Testis (tissue), 3 donors: ENCODE results near the gene NLGN1. TPM values are rescaled to one million over a fixed set of nuclear protein-coding genes. Genes with fewer than 3 reads are reported as not detected.

Experiments
- DNase-seq: peaks from one replicate; pipeline ENCODE4 v3.0.0-alpha.2; 2019
- H3K27ac ChIP-seq, 2 donors: fragments of 200-600 bp; sonication (generic); one replicate each; pipeline ENCODE4 v1.5.1; 2019
- H3K27me3 ChIP-seq: fragments of 200-600 bp; sonication (generic); one replicate; pipeline ENCODE4 v1.5.1; 2019
- H3K36me3 ChIP-seq: fragments of 200-600 bp; sonication (generic); one replicate; pipeline ENCODE4 v1.5.1; 2017; ENCODE audit warnings: low read depth; ENCODE audit errors: missing control alignments
- H3K4me1 ChIP-seq: fragments of 200-600 bp; sonication (generic); one replicate; pipeline ENCODE4 v1.5.1; 2019
- H3K4me3 ChIP-seq, 2 donors: fragments of 200-600 bp; sonication (generic); one replicate each; pipeline ENCODE4 v1.5.1; 2017 to 2019
- H3K9me3 ChIP-seq: fragments of 200-600 bp; sonication (generic); one replicate; pipeline ENCODE4 v1.5.1; 2017
- CTCF ChIP-seq, 3 experiments: fragments of 450-650 bp in 2 of 3; fragments of 200-600 bp in 1 of 3; sonication (generic) in 1 of 3; IDR thresholded peaks; one replicate each; pipeline ENCODE4 v1.5.1; 2016 to 2019; ENCODE audit warnings: antibody characterized with exemption in 3 of 3, mild to moderate bottlenecking in 2 of 3, moderate library complexity in 1 of 3
- POLR2A ChIP-seq: fragments of 450-650 bp; IDR thresholded peaks from one replicate; pipeline ENCODE4 v1.6.1; 2017; ENCODE audit warnings: antibody characterized with exemption, mild to moderate bottlenecking, moderate library complexity
- WGBS, 2 donors: methylation state at CpG; one replicate each; pipeline ENCODE4 v1.1.5; 2018; 5-methylcytosine and 5-hydroxymethylcytosine counted together
- intact Hi-C: fragments of 100-400 bp; cut with DNase I; formaldehyde crosslinking; loops from one replicate; pipeline ENCODE4 v1.15.1; 2023; ENCODE audit warnings: low total_unique reads
- polyA plus RNA-seq: library from polyadenylated mRNA; stranded (reverse); fragments of 350-450 nt; fragmentation: Illumina TruSeq; extraction: RNeasy Lipid Tissue Mini Kit (QIAGEN cat#74804); gene quantifications from one replicate; pipeline ENCODE4 v1.2.3, GENCODE V29; 2014; ENCODE audit warnings: low read depth, low replicate concordance; ENCODE audit not compliant: insufficient read depth
- total RNA-seq, 2 donors: library from RNA; depleted of rRNA; stranded (reverse); fragments of >200 nt; gene quantifications; one replicate each; pipeline ENCODE4 v1.2.3, GENCODE V29; 2016

NLGN1 gene
- total and polyA plus RNA-seq, 3 donors from 2014 or later = 10.6 to 19.2 (median 15.5) TPM

GRCh38 chr3:174308736-174309135 lies 911.2 kb downstream of the NLGN1 start:
- Histone ChIP-seq H3K27ac (no peak overlapping the region), H3K4me3 (no peak overlapping the region), H3K4me1 (no peaks in the 10 kb centered on the region), H3K9me3 (no peaks in the 10 kb centered on the region), H3K36me3 (no peaks in the 10 kb centered on the region), H3K27me3 (no peaks in the 10 kb centered on the region)
- TF ChIP-seq POLR2A (no peak), CTCF (IDR thresholded peaks at IDR 0.05) (no peak)
- 86 to 97% methylated on average over 1 of the region's 1 CpG for WGBS, 2 donors
- intact Hi-C loops = no loop called here
- no peak for DNase-seq

- intact Hi-C loops = no loop called here
- no peaks in the 10 kb centered on the region for H3K4me1 ChIP-seq
- 71 to 79% methylated on average over 7 of the region's 7 CpGs for WGBS, 2 donors
Measured at GRCh38 chr3:174310475-174310983, 913.0 kb downstream of the NLGN1 start.

GRCh38 chr3:174315225-174315624 lies 917.7 kb downstream of the NLGN1 start:
- H3K4me1 ChIP-seq = no peaks in the 10 kb centered on the region
- H3K4me3 ChIP-seq = no peak overlapping the region
- no peak overlapping the region for H3K27ac ChIP-seq
- H3K9me3 ChIP-seq = no peaks in the 10 kb centered on the region
- WGBS, 2 donors = 71 to 92% methylated on average over 2 of the region's 2 CpGs
- H3K27me3 ChIP-seq = no peaks in the 10 kb centered on the region
- TF ChIP-seq POLR2A (no peak), CTCF (IDR thresholded peaks at IDR 0.05) (no peak)
- intact Hi-C loops = no loop called here
- no peaks in the 10 kb centered on the region for H3K36me3 ChIP-seq
- DNase-seq = no peak

More at GRCh38 chr3:174310475-174310983, 913.0 kb downstream of the NLGN1 start:
- no peaks in the 10 kb centered on the region for H3K27me3 ChIP-seq
- H3K9me3 ChIP-seq = no peaks in the 10 kb centered on the region
- H3K27ac ChIP-seq = no peak overlapping the region
- no peaks in the 10 kb centered on the region for H3K36me3 ChIP-seq
- TF ChIP-seq POLR2A (no peak), CTCF (IDR thresholded peaks at IDR 0.05) (no peak)
- DNase-seq = no peak
- H3K4me3 ChIP-seq = no peak overlapping the region

GRCh38 chr3:174317005-174317404 lies 919.5 kb downstream of the NLGN1 start:
- intact Hi-C loops = no loop called here

More at GRCh38 chr3:174317005-174317404, 919.5 kb downstream of the NLGN1 start:
- Histone ChIP-seq H3K36me3 (no peaks in the 10 kb centered on the region), H3K27me3 (no peaks in the 10 kb centered on the region), H3K4me1 (no peaks in the 10 kb centered on the region), H3K4me3 (no peak overlapping the region), H3K27ac (no peak overlapping the region), H3K9me3 (no peaks in the 10 kb centered on the region)
- TF ChIP-seq POLR2A (no peak), CTCF (IDR thresholded peaks at IDR 0.05) (no peak)
- WGBS, 2 donors = 81 to 94% methylated on average over 1 of the region's 1 CpG
- DNase-seq = no peak
